Measurements from ENCODE around the gene FUT8. TPM values are rescaled to one million over a fixed set of nuclear protein-coding genes. Genes with fewer than 3 reads are reported as not detected.

The FUT8 gene
- total and polyA plus RNA-seq, 2 donors (not counting 1 experiment from before 2014, with no cell fraction given): 13.2 to 91.8 TPM

DNA sequence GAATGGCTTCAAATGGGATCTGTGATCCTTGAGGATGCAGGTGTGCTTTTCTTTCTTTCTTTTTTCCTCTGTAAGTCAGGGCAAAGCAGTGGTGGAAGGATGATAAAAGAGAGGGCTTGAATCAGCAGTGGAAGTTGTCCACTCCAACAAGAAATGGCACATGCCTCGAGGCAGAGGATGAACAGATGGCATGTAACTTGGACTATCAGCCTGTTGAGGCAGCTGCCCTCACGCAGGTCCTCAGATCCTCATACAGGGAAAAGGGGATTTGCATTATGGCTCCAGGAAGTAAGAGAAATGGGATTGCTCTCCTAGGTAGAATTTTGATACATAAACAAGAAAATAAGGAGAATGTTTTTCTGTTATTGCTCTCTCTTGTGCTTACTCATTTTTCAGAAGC is 368.0 kb downstream of the FUT8 start:
- H3K9me3 Mint-ChIP-seq (ENCODE audit: insufficient read depth): no peaks in the 10 kb centered on the region
- ChIA-PET POLR2A (no interaction called here), CTCF (interaction anchor here (0.9 kb wide), 1 partner anchor 623 kb away, joined by 3 read pairs; no protein-coding TSS in a partner anchor)
- no peak for TF ChIP-seq EZH2 (IDR thresholded peaks at IDR 0.05; ENCODE audit: borderline replicate concordance, insufficient read depth, low read depth, low read length, poor library complexity, severe bottlenecking)
- TF ChIP-seq, protein P1, sequence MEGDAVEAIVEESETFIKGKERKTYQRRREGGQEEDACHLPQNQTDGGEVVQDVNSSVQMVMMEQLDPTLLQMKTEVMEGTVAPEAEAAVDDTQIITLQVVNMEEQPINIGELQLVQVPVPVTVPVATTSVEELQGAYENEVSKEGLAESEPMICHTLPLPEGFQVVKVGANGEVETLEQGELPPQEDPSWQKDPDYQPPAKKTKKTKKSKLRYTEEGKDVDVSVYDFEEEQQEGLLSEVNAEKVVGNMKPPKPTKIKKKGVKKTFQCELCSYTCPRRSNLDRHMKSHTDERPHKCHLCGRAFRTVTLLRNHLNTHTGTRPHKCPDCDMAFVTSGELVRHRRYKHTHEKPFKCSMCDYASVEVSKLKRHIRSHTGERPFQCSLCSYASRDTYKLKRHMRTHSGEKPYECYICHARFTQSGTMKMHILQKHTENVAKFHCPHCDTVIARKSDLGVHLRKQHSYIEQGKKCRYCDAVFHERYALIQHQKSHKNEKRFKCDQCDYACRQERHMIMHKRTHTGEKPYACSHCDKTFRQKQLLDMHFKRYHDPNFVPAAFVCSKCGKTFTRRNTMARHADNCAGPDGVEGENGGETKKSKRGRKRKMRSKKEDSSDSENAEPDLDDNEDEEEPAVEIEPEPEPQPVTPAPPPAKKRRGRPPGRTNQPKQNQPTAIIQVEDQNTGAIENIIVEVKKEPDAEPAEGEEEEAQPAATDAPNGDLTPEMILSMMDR (IDR thresholded peaks at IDR 0.05): no peak
- no peaks in the 10 kb centered on the region for H3K4me1 ChIP-seq (ENCODE audit: control insufficient read depth in 2 of 2, insufficient read depth in 2 of 2, low read length in 2 of 2)
- no peaks in the 10 kb centered on the region for H3K27me3 ChIP-seq (replicated peaks in 1 of 4; ENCODE audit: control extremely low read depth in 1 of 4, control insufficient read depth in 3 of 4, insufficient read depth in 4 of 4, low read length in 3 of 4)
- DNase-seq: no peak
- H2AFZ ChIP-seq (ENCODE audit: insufficient read depth, low read depth, low read length, poor library complexity, severe bottlenecking): no peak overlapping the region
- no peaks in the 10 kb centered on the region for H3K79me2 ChIP-seq (ENCODE audit: control insufficient read depth, insufficient read depth, low read length)
- no peak overlapping the region for H3K4me3 Mint-ChIP-seq
- no peak for ATAC-seq (ENCODE audit: low read depth)
- no peak overlapping the region for H3K4me3 ChIP-seq (ENCODE audit: control extremely low read depth in 1 of 5, extremely low read depth in 1 of 5, insufficient read depth in 1 of 5, low read depth in 2 of 5, low read length in 4 of 5)
- no peak overlapping the region for H3K27ac Mint-ChIP-seq
- no peaks in the 10 kb centered on the region for H3K36me3 ChIP-seq (replicated peaks in 1 of 2; ENCODE audit: control extremely low read depth in 1 of 2, control insufficient read depth in 1 of 2, extremely low read depth in 1 of 2, insufficient read depth in 2 of 2, low read length in 1 of 2)
- H3K27me3 Mint-ChIP-seq: peaks cover 5% of the 10 kb centered on the region
- intact Hi-C loops (cut with micrococcal nuclease): no loop called here
- H3K4me1 Mint-ChIP-seq: no peaks in the 10 kb centered on the region
- no peak overlapping the region for H3K4me2 ChIP-seq (replicated peaks; ENCODE audit: low read depth, low read length, poor library complexity, severe bottlenecking)
- H3K9ac ChIP-seq (ENCODE audit: low read length): no peak overlapping the region
- H4K20me1 ChIP-seq (ENCODE audit: control insufficient read depth, insufficient read depth, low read length, poor library complexity, severe bottlenecking): no peaks in the 10 kb centered on the region
- H3K27ac ChIP-seq (ENCODE audit: low read length in 2 of 2): no peak overlapping the region
- 80% methylated on average over 1 of the region's 2 CpGs for WGBS (ENCODE audit: insufficient coverage)
- no peaks in the 10 kb centered on the region for H3K9me3 ChIP-seq (ENCODE audit: control extremely low read depth in 1 of 3, control insufficient read depth in 2 of 3, insufficient read depth in 1 of 3, low read length in 2 of 3)

DNA sequence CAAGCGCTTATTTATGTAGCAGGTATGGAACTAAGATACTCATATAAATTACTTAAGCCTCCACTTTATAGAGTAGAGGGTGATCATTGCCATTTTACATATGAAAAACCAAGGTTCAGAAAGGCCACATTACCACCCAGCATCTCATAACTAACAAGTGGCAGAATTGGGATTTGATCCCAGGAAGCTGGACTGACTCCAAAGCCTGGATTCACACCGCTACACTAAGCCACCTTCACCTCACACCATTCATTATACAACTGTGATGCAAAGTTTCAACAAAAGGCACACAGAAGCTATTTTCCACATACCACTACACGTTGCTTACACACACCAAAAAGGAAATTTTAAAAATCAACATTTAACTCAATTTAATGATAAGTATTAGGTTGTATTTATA is 370.6 kb downstream of the FUT8 start:
- Mint-ChIP-seq H3K27me3 (peaks cover 12% of the 10 kb centered on the region), H3K4me3 (no peak overlapping the region), H3K27ac (no peak overlapping the region), H3K4me1 (no peaks in the 10 kb centered on the region), H3K9me3 (ENCODE audit: insufficient read depth) (no peaks in the 10 kb centered on the region)
- ChIA-PET POLR2A (no interaction called here), CTCF (interaction anchor here (0.6 kb wide), 1 partner anchor 794 kb away, joined by 3 read pairs; no protein-coding TSS in a partner anchor)
- Histone ChIP-seq H3K27me3 (replicated peaks in 1 of 4; ENCODE audit: control extremely low read depth in 1 of 4, control insufficient read depth in 3 of 4, insufficient read depth in 4 of 4, low read length in 3 of 4) (no peaks in the 10 kb centered on the region), H3K9ac (ENCODE audit: low read length) (no peak overlapping the region), H3K36me3 (replicated peaks in 1 of 2; ENCODE audit: control extremely low read depth in 1 of 2, control insufficient read depth in 1 of 2, extremely low read depth in 1 of 2, insufficient read depth in 2 of 2, low read length in 1 of 2) (no peaks in the 10 kb centered on the region), H3K4me2 (replicated peaks; ENCODE audit: low read depth, low read length, poor library complexity, severe bottlenecking) (no peak overlapping the region), H3K4me3 (ENCODE audit: control extremely low read depth in 1 of 5, extremely low read depth in 1 of 5, insufficient read depth in 1 of 5, low read depth in 2 of 5, low read length in 4 of 5) (no peak overlapping the region), H3K79me2 (ENCODE audit: control insufficient read depth, insufficient read depth, low read length) (no peaks in the 10 kb centered on the region), H3K4me1 (ENCODE audit: control insufficient read depth in 2 of 2, insufficient read depth in 2 of 2, low read length in 2 of 2) (no peaks in the 10 kb centered on the region), H4K20me1 (ENCODE audit: control insufficient read depth, insufficient read depth, low read length, poor library complexity, severe bottlenecking) (no peaks in the 10 kb centered on the region), H3K9me3 (ENCODE audit: control extremely low read depth in 1 of 3, control insufficient read depth in 2 of 3, insufficient read depth in 1 of 3, low read length in 2 of 3) (no peaks in the 10 kb centered on the region), H2AFZ (ENCODE audit: insufficient read depth, low read depth, low read length, poor library complexity, severe bottlenecking) (no peak overlapping the region), H3K27ac (ENCODE audit: low read length in 2 of 2) (no peak overlapping the region)
- intact Hi-C loops (cut with micrococcal nuclease): no loop called here
- DNase-seq (no peak), ATAC-seq (ENCODE audit: low read depth) (no peak)
- no peak for TF ChIP-seq EZH2 (IDR thresholded peaks at IDR 0.05; ENCODE audit: borderline replicate concordance, insufficient read depth, low read depth, low read length, poor library complexity, severe bottlenecking)
- TF ChIP-seq, protein P1 (IDR thresholded peaks at IDR 0.05): no peak
- WGBS (ENCODE audit: insufficient coverage): 93% methylated on average over 1 of the region's 3 CpGs
